IPS DF 19.7 (cell line): Measurements from ENCODE around the gene HTRA3.

Experiments
- DNase-seq: peaks from one replicate; pipeline ENCODE4 v3.0.0-alpha.2; 2013; ENCODE audit warnings: low read depth, low spot score

The HTRA3 gene

GRCh38 chr4:8247047-8247930 lies 22.3 kb upstream of the HTRA3 start:
- DNase-seq, result no peak

- no peak for DNase-seq
Observed at GRCh38 chr4:8248091-8248490, 21.5 kb upstream of the HTRA3 start.

DNA sequence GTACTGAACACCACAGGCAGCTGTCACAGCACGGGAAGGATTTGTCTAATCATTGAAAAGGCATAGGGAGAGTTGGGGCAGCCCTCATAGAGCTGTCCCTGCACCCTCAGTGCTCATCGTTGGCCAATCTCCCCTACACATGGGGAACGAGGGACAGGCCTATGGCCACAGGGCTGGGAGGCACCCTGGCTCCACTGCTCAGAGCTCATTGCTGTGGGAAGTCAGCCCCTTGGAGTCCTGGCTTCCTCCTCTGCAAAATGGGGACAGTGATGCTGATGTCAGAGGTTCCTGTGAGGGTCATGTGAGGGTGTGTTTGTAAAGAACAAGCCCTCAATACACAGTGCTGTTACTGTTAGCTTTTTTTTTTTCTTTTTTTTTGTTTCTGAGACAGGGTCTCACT lies 19.3 kb upstream of the HTRA3 start:
- no peak for DNase-seq

- DNase-seq, result no peak
Observed at GRCh38 chr4:8250637-8251036, 18.9 kb upstream of the HTRA3 start.

DNA sequence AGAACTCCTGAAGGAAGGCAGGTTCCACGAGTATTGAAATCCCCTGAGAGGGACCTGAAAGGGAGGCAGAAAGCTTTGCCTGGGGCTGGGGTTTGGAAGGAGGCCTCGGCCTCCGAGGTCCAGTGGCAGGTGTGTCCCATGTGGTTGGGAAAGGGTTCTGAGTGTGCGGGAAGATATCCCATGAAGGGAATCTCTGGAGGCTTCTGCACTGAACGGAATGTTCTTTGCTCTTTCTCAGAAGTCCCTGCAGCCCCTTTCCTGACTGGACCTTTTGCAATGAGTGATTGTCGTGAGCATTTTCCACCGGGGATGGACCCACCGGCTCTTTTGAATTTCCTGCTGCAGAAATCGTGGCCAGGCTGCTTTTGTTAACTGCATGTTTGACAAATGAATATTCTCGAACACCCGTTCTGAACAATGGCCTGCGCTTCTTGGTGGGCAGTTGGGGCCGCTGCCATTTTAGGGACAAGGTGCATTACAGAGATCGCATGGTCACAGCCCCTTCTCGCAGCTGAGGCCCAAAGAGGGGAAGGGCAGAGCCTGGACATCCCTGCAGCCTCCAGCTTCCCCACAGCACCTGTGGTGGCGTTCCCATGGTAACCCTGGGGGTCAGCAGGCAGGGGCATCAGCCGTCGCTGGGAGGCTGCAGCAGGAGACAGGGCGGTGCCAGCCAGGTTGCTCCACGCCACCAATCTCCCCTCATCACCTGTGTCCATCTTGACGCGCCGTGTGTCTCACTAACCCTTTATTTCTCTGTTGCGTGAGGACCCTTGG lies 18.3 kb upstream of the HTRA3 start:
- DNase-seq, result no peak

DNA sequence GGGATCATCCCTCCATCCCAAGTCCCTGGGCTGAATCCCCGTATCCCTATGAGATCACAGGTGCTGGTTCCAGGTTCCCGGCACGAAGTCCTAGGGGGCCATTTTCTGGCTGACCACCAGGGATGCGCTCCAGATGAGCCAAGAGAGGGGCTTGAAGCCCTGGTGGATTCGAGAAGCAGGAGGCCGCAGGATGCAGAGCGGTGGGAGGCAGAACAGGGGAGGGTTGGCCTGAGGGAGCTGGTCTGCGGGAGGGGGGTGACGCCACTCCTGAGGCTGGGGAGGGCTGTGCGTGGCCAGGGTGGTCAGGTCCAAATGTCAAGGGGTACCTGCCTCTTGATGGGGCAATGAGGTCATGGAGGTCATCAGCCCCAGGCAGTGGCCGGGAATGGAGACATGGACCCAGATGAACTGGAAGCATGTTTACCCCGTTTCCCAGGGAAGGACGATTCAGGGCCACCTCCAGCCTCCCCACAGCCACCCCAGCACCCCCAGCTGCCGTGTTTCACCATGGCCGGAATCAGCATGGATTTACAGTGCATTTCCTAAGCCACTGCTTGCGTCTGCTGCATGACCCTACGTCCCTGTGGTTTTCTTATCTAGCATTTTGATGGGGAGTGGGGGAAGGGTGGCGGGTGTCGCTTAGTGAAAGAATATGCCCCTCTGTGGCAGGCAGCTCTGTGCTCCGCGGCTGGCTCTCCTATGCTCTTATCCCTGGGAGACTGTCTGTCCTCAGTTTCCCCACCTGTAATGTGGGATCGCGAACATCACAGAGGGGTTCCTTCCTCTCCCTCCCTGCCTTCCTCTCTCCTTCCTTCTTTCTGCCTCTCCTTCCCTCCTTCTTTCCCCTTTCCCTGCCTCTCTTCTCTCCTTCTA lies 17.0 kb upstream of the HTRA3 start:
- no peak for DNase-seq

DNA sequence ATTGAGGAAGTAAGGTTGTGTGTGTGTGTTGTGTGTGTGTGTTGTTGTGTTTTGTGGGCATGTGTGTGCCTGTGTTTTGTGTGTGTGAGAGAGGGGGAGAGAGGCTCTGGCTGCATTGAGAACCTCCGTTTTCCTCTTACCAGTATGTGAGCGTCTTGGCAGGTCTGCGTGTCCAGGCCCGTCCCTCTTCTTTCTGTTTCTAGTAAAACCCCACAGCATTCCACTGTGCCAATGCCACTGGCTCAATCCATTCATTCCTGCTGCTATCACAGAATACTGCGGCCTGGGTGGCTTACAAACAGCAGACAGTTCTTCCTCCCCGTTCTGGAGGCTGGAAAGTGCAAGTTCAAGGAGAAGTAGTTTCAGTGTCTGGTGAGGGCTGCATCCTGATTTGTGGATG lies 15.5 kb upstream of the HTRA3 start:
- DNase-seq, result no peak

GRCh38 chr4:8255698-8256441 lies 13.7 kb upstream of the HTRA3 start:
- no peak for DNase-seq

GRCh38 chr4:8257854-8258253 lies 11.7 kb upstream of the HTRA3 start:
- no peak for DNase-seq

DNA sequence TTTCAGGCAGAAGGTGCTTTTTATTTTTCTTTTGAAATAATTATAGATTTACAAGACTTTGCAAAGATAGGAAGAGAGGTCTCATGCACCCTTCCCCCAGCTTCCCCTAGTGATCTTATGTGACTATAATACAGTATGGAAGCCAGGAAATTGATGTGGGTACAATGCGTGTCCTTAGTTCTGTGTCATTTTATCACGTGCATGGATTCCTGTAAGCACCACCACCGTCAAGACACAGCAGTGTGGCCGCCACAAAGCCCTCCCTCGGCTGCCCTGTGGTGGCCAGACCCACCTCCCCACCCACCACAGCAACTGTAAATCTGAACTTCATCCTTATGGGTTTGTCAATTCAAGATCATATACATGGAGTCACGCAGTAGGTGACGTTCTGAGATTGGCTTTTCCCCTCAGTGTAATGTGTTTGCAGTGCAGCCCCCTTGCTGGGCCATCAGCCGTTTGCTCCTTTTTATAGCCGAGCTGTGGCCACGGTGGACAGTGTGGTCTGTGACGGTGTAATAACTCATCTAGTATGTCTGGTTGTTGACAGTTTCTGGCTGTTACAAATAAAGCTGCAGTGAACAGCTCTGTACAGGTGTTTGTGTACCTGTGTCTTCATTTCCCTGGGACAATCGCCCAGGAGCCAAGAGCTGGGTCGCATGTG lies 10.9 kb upstream of the HTRA3 start:
- no peak for DNase-seq

DNA sequence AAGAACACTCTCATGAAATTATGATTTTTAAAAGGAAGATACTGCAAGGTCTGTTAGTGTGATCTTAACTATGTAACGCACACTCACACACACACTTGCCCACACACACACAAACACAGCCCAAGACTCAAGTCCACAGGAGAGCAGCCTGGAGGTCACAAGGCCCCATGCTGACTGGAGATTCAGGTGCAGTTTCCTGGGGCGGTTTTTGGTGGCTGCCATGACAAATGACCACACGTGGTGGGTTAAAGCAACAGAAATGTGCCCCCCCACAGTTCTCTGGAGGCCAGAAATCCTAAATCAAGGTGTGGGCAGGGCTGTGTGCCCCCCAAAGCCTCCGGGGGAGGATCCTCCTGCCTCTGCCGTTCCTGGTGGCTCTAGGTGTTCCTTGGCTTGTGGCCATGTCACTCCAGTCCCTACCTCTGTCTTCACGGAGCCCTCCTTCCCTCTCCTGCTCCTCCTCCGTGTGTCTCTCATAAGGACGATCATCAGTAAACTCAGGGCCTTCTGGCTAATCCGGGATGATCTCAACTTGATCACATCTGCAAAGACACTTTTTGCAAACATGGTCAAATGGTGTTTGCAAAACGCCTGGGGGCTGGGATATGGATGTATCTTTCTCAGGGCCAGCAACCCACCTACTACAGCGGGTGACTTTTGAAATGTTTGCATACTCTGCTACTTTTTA lies 9.7 kb upstream of the HTRA3 start:
- no peak for DNase-seq

DNA sequence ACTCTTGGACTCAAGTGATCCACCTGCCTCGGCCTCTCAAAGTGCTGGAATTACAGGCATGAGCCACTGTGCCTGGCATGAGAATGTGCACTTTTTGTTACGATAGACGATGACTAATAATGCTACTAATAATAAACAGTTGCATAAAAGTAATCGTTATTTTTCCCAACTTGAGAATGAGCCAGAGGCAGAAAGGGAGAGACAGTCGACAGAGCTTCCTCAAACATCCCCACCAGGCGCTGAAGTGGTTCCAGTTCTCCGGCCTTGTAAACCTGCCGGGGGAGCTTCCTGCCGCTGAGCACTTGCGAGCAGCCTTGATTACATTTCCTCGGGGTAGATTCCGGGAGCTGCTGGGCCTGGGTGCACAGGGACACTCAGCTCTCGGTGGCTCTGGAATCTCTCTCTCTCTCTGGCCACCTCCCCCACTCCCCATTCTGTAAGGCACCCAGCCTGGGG lies 8.9 kb upstream of the HTRA3 start:
- no peak for DNase-seq

DNA sequence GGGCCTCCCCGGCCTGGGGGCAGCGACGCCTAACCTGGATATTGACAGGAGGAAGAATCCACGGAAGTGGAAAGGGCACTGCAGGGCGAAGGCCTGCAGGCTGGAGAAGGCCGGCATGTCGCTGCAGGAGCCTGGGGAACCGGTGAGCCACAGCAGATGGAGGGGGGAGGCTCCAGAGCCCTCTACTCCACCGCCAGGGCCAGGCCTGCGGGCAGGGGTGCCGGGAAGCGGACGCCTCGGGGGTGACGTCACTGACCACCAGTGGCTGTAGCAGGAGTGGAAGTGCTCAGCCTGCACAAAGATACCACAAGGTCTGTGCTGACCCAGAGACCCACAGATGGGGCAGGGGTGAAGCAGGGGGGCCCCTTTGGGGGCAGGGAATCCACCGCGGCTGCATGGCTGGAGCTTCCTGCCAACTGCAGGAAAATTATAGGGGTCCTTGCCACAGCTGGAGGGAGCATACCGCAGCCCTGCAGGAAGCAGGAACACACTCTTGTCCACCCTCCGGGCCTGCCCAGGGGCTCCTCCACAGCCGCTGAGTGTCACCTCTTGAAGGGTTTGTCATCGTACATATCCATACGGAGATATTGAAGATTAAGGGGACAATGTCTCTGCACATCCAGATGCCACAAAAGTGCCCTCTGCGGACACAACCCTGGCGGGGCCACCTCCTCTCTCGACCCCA lies 7.6 kb upstream of the HTRA3 start:
- no peak for DNase-seq

DNA sequence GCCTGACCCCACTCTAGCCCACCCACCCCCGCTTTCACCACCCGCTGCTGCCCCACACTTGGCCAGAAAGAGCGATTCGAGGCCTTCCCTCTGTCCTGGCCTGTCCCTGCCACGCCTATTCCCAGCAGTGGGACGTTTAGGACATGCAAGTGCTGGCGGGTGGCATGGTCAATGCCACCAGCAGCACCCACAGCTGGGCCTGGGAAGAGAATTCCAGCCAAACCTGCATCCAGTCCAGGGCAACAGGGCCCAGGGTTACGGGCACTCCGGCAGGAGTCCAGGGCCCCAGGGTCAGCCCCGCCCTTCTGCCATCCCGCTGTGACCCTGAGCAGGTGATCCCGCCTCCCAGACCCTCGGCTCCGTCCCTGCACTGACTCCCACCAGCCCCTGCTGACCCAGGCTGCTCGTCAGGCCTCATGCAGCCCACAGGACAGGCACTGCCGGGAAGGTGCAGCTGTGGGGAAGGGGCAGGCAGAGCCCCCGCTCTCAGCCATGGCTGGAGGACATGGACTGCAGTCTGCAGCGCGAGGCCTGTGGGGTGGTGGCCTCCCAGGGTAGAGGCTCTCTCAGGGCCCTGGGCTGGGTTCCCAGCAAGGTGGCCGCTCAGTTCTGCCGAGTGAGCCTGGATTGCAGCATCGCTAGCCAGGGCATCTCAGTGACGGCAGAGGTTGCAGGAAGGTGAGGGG lies 6.8 kb upstream of the HTRA3 start:
- no peak for DNase-seq

DNA sequence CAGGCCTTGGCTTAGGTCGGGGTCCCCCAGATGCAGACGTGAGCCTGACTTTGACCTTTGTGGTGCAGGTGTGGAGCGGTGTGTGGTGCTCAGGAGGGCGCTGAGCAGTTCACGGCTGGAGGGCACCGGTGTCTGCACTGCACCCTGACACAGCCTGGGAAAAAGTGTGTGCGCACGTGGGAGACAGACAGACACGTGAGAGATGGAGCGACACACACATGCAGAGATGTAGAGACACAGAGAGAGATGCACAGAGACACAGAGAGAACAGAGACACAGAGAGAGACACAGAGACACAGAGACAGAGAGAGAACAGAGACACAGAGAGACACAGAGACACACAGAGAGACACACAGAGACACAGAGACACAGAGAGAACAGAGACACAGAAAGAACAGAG lies 6.2 kb upstream of the HTRA3 start:
- DNase-seq, result no peak

DNA sequence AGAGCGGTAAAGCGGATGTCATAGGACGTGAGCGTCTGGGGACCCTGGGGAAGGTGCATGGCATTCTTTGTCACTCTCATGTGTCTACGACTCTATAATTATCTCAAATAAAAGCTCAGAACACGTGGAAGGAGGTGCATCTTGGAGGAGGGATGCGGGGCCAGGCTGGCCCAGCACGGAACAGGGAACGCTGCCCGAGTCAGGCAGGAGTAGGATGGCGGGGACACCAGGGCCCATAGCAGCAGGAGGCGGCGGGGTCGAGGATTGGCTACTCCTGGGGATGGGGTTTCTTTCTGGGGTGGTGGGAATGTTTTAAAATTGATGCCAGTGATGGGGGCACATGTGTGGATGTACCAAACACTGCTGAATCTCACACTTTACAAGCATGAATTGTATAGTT lies 5.4 kb upstream of the HTRA3 start:
- DNase-seq, result no peak

- no peak for DNase-seq
Observed at GRCh38 chr4:8265171-8265929, 4.2 kb upstream of the HTRA3 start.

DNA sequence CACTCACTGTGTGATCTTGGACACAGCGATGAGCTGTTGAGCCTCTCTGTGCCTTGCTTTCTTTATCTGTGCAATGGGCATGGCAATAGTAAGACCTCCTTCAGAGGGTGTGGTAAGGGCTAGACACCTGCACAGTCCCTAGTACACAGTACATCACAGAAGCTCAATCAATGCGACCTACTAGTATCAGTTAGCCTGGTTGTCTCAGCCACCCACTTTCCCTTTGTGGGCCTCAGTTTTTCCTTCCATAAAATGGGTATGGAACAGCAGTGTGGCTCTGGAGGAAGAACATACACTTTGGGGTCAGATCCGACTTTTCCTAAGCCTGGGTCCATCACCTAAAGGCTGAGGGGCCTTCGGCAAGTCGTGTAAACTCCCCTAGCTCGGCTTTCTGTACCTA lies 3.5 kb upstream of the HTRA3 start:
- no peak for DNase-seq
